Measurements from ENCODE around the gene OXT. TPM values are rescaled to one million over a fixed set of nuclear protein-coding genes. Genes with fewer than 3 reads are reported as not detected.

The OXT gene
- total and polyA plus RNA-seq, 8 donors: 0.38 TPM; not detected in 7

- H3K4me3 ChIP-seq: no peak overlapping the region
- intact Hi-C loops (cut with DNase I): loop anchor here in 1 of 3 donors (10.0 kb wide), 2 partner anchors 56 to 64 kb away; partner anchors contain the start of gene LZTS3
- no peaks in the 10 kb centered on the region for H3K9me3 ChIP-seq
- peaks cover 0 to 14% (median 8%) of the 10 kb centered on the region in 3 donors for H3K36me3 ChIP-seq
- no peak for ATAC-seq
- no peak overlapping the region for H3K27ac ChIP-seq
- TF ChIP-seq CTCF (IDR thresholded peaks at IDR 0.05): no peak
- H3K27me3 ChIP-seq: no peaks in the 10 kb centered on the region
- DNase-seq: no peak
- H3K4me1 ChIP-seq: no peaks in the 10 kb centered on the region
- FAIRE-seq: no peak
- WGBS, 2 donors: 64 to 74% methylated on average over 5 of the region's 5 CpGs
These were observed 47.6 kb downstream of the OXT start for GRCh38 chr20:3119044-3119443.

DNA sequence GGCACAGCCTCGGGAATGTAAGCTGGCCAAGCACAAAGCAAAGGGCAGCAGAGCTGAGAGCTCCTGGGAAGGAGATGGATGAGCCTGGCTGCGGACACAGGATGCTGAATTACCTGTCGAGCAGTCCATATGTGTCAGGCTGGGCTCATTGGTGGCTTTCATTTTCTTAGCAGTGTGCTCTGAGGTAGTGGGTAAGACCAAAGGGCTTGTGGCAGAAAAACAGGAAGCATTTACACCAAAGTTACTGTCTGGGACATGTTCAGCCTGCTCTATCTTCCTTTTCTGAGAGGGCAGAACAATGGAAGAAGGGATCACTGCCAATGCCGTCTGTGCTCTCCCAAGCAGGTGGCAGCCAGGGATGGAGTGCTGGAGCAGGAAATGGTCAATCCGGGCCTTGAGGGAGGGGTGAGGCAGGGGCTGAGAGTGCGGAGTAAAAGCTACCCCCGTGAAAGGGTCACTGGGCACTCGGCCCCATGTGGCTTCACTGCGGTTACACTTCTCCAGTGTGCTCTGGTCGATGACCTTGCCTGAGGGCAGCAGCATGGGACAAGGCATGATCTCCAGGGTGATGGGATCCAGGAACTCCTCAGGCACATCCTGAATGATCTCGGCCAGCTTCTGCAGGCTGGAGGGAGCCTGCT, 50.0 kb downstream of the OXT start:
- FAIRE-seq (no peak), ATAC-seq (no peak), DNase-seq (no peak)
- Histone ChIP-seq H3K36me3 (peaks cover 0 to 14% (median 8%) of the 10 kb centered on the region in 3 donors), H3K9me3 (no peaks in the 10 kb centered on the region), H3K27me3 (no peaks in the 10 kb centered on the region), H3K27ac (no peak overlapping the region), H3K4me1 (no peaks in the 10 kb centered on the region), H3K4me3 (no peak overlapping the region)
- TF ChIP-seq CTCF (IDR thresholded peaks at IDR 0.05): no peak
- intact Hi-C loops (cut with DNase I): no loop called here
- 78 to 82% methylated on average over 11 of the region's 11 CpGs for WGBS, 2 donors

Other genes with a start within 250 kb of the OXT start
- 10 to 100 TPM; 12.1 to 30.9 (median 13.5) TPM for gene PCED1A, start 231.0 kb upstream of the OXT start, total RNA-seq
- 100 to 1,000 TPM; 104 to 110 TPM for gene PCED1A, start 231.0 kb upstream of the OXT start, polyA plus RNA-seq
- 10 to 100 TPM; 19.2 to 30.3 (median 21.0) TPM for gene VPS16, start 230.9 kb upstream of the OXT start, total RNA-seq
- gene VPS16, start 230.9 kb upstream of the OXT start, polyA plus RNA-seq: 10 to 100 TPM; 69.3 to 93.4 TPM
- gene PTPRA, start 198.1 kb upstream of the OXT start, total RNA-seq: 10 to 100 TPM; 14.4 to 29.1 (median 18.2) TPM
- 10 to 100 TPM in 1 of 2 donors, 1 to 10 TPM in 1; 6.8 to 20.9 TPM for gene PTPRA, start 198.1 kb upstream of the OXT start, polyA plus RNA-seq
- not detected for gene GNRH2, start 28.0 kb upstream of the OXT start, total RNA-seq
- not detected for gene GNRH2, start 28.0 kb upstream of the OXT start, polyA plus RNA-seq
- 10 to 100 TPM; 14.4 to 26.7 (median 20.5) TPM for gene MRPS26, start 25.6 kb upstream of the OXT start, total RNA-seq
- gene MRPS26, start 25.6 kb upstream of the OXT start, polyA plus RNA-seq: 10 to 100 TPM; 46.4 to 46.7 TPM
- not detected for gene AVP, start 13.1 kb downstream of the OXT start, total RNA-seq
- gene AVP, start 13.1 kb downstream of the OXT start, polyA plus RNA-seq: not detected
- gene FASTKD5, start 88.2 kb downstream of the OXT start, total RNA-seq: 1 to 10 TPM; 2.7 to 7.6 (median 4.0) TPM
- gene FASTKD5, start 88.2 kb downstream of the OXT start, polyA plus RNA-seq: 1 to 10 TPM; 2.9 to 6.6 TPM
- gene UBOX5, start 88.2 kb downstream of the OXT start, total RNA-seq: 1 to 10 TPM; 2.3 to 4.2 (median 3.5) TPM
- gene UBOX5, start 88.2 kb downstream of the OXT start, polyA plus RNA-seq: 1 to 10 TPM; 3.7 to 4.0 TPM
- 10 to 100 TPM; 17.5 to 18.9 (median 18.3) TPM for gene LZTS3, start 101.9 kb downstream of the OXT start, total RNA-seq
- 10 to 100 TPM; 20.3 to 30.5 TPM for gene LZTS3, start 101.9 kb downstream of the OXT start, polyA plus RNA-seq
- gene DDRGK1, start 133.1 kb downstream of the OXT start, total RNA-seq: 10 to 100 TPM; 42.0 to 52.8 (median 48.1) TPM
- 10 to 100 TPM; 46.1 to 50.0 TPM for gene DDRGK1, start 133.1 kb downstream of the OXT start, polyA plus RNA-seq
- gene ITPA, start 137.9 kb downstream of the OXT start, total RNA-seq: 10 to 100 TPM; 14.2 to 29.9 (median 23.1) TPM
- 100 to 1,000 TPM in 1 of 2 donors, 10 to 100 TPM in 1; 90.4 to 111 TPM for gene ITPA, start 137.9 kb downstream of the OXT start, polyA plus RNA-seq
- gene SLC4A11, start 167.6 kb downstream of the OXT start, total RNA-seq: under 1 TPM; 0.14 to 0.87 (median 0.42) TPM
- 1 to 10 TPM in 1 of 2 donors, under 1 TPM in 1; 0.87 to 1.1 TPM for gene SLC4A11, start 167.6 kb downstream of the OXT start, polyA plus RNA-seq

Data from pancreas (tissue), 10 donors.